ENCODE data around the gene ENKD1. TPM values are rescaled to one million over a fixed set of nuclear protein-coding genes. Genes with fewer than 3 reads are reported as not detected.

Gene ENKD1
- total RNA-seq, 1 donor from 2014 or later, result 9.4 TPM

DNA sequence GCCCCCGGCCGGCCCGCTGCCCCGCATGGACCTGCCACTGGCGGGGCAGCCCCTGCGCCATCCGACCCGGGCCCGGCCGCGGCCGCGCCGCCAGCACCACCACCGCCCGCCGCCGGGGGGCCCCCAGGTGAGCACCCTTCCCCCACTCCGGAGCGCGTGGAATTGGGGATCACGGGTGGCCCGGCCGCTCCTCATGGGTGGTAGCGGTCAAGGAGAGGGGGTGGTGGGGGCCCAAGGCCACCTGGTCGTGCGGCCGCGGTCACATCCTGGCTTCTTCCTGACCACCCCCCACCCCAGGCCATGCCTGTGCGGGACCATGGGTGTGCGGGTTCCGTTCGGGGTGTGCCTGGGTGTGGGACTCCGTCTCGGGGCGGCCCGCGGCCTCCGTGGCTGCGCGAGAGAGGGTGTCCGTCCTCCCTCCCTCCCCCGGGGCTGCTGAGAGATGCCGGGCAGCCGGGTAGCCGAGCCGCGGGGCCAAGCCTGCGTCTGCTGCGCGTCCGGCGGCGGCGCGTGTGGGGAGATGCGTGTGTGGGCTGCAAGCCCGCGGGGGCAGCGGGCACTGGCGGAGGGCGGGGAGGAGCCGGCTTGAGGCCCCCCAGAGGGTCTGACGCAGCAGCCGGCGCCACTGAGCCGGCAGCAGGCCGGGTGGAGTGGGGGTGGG lies 13.3 kb downstream of the ENKD1 start:
- peak in 1 of 2 donors; percentile 57 for DNase-seq (ENCODE audit: low spot score in 2 of 2)

DNA sequence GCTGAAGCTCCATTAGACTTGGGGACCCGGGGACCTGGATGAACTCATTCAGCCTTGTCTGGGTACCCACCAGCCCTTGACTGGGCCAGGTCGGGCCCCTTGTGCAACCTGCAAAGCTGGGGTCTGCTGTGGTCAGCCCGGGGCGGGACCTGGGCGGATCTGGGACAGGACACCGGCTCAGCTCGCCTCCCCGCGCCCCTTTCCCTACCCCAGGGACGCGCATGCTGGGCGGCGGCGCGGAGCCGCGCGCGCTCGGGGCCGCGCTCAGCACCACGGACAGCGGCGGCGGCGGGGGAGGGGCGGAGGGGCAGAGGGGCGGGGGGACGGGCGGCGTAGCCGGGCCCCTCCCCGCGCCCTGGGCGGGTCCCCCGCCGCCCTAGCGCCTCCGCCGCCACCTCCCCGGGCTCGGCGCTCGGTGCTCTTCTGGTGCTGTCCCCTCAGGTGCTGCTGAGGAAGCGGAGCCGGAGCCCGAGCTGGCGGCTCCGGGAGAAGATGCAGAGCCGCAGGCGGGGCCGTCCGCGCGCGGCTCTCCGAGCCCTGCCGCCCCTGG lies 13.9 kb downstream of the ENKD1 start:
- FAIRE-seq (no peak), DNase-seq (ENCODE audit: low spot score in 2 of 2) (peak; percentile 87)

More for the DNA sequence above, 13.3 kb downstream of the ENKD1 start:
- FAIRE-seq, result no peak

- DNase-seq (ENCODE audit: low spot score in 2 of 2), result no peak
- no peak for FAIRE-seq
Observed at GRCh38 chr16:67651847-67652246, 14.7 kb downstream of the ENKD1 start.

GRCh38 chr16:67651039-67651438 lies 15.5 kb downstream of the ENKD1 start:
- FAIRE-seq (no peak), DNase-seq (ENCODE audit: low spot score in 2 of 2) (no peak)

DNA sequence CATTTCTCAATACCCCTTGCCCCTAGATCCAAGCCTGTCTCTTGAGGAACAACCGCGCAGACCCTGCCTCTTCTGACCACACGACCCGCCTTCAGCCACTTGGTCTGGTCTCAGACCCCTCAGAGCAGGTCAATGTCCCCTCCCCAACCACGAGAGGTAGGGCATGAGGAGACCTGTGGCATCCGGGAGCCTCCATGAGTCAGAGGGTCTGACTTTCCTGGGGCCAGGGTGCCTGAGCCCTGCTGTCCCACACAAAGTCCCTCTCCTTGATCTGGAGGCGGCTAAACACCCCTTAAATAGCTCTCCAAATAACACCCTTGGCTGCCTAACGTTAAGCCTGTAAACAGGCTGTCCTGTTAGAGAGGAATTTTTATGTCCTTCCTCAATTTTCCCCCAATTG lies 16.5 kb downstream of the ENKD1 start:
- DNase-seq (ENCODE audit: low spot score in 2 of 2) (no peak), FAIRE-seq (no peak)

DNA sequence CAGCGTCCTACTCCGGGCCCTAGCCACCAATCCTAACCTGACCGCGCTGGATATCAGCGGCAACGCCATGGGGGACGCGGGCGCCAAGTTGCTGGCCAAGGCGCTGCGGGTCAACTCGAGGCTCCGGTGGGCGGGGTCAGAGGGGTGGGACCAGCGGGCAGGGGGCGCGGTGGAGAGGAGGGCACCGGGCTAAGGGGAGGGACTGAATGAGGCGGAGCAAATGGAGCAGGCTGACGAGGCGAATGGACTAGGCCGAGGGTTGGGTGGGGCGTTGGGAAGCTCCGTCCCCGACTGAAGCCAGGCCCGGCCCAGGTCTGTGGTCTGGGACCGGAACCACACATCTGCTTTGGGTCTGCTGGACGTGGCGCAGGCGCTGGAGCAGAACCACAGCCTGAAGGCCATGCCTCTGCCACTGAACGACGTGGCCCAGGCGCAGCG lies 17.0 kb downstream of the ENKD1 start:
- FAIRE-seq (no peak), DNase-seq (ENCODE audit: low spot score in 2 of 2) (peak in 1 of 2 donors; percentile 31)

- DNase-seq (ENCODE audit: low spot score in 2 of 2) (peak in 1 of 2 donors; percentile 38), FAIRE-seq (no peak)
Observed at GRCh38 chr16:67648764-67649407, 17.7 kb downstream of the ENKD1 start.

- DNase-seq (ENCODE audit: low spot score in 2 of 2) (no peak), FAIRE-seq (no peak)
Observed at GRCh38 chr16:67648088-67648763, 18.3 kb downstream of the ENKD1 start.

GRCh38 chr16:67647681-67648080 lies 18.9 kb downstream of the ENKD1 start:
- FAIRE-seq (no peak), DNase-seq (ENCODE audit: low spot score in 2 of 2) (peak in 1 of 2 donors; percentile 33)

GRCh38 chr16:67647111-67647651 lies 19.4 kb downstream of the ENKD1 start:
- no peak for DNase-seq (ENCODE audit: low spot score in 2 of 2)
- FAIRE-seq, result no peak

DNA sequence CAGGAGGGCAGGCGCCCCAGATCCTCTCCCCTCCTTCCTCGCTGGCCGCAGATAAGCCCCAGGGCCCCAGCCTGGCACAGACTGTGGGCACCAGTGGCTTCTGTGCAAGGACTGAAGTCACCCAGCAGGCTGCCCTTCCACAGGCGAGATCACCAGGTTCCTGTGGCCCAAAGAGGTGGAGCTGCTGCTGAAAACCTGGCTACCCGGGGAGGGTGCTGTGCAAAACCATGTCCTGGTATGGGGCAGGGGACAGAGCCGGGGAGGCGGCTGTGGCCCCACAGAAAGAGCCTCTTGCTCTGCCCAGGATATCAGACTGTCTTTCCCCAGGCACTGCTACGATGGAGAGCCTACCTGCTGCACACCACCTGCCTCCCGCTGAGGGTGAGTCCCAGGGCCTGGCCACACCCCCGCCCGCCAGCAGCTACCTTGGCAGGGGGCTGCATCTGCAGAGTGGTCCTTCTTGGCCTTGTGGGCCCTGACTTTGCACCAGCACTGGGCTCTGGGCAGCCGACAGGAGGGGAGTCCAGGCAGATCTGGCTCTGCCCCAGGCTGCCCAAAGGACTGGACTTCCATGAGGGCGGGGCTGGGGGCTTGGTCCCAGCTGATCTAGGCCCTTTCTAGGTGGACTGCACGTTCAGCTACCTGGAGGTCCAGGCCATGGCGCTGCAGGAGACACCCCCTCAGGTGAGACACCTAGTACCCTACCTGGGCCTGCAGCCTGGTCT lies 21.0 kb downstream of the ENKD1 start:
- FAIRE-seq, result no peak
- peak in 1 of 2 donors; percentile 26 for DNase-seq (ENCODE audit: low spot score in 2 of 2)

GRCh38 chr16:67644038-67644437 lies 22.5 kb downstream of the ENKD1 start:
- DNase-seq (ENCODE audit: low spot score in 2 of 2) (no peak), FAIRE-seq (no peak)

GRCh38 chr16:67641779-67642708 lies 24.5 kb downstream of the ENKD1 start:
- DNase-seq (ENCODE audit: low spot score in 2 of 2), result peak; percentile 59 to 71
- FAIRE-seq, result no peak

DNA sequence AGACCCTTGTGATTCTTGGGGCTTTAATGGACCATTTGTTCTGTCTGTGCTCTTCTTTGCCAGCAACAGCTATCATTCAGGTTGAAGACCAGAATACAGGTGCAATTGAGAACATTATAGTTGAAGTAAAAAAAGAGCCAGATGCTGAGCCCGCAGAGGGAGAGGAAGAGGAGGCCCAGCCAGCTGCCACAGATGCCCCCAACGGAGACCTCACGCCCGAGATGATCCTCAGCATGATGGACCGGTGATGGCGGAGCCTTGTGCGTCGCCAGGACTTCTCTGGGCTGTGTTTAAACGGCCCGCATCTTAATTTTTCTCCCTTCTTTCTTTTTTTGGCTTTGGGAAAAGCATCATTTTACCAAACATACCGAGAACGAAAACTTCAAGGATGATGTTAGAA lies 28.9 kb downstream of the ENKD1 start:
- no peak for DNase-seq (ENCODE audit: low spot score in 2 of 2)
- no peak for FAIRE-seq

DNA sequence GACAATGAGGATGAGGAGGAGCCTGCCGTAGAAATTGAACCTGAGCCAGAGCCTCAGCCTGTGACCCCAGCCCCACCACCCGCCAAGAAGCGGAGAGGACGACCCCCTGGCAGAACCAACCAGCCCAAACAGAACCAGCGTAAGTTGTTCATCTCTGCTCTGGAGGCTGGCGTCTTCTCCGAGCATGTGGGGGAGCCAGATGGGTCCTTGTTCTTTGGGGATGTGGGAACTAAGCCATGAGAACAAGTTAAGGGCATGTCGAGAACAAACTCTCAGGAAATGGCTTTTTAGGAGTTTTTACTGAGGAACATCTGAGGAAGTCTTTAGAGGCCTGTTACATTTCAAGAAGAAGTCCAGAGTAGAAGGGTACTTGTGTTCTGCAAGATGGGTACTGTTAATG lies 29.8 kb downstream of the ENKD1 start:
- FAIRE-seq (no peak), DNase-seq (ENCODE audit: low spot score in 2 of 2) (no peak)

- no peak for FAIRE-seq
- DNase-seq (ENCODE audit: low spot score in 2 of 2), result peak in 1 of 2 donors; percentile 17
Observed at GRCh38 chr16:67632415-67633172, 34.0 kb downstream of the ENKD1 start.

DNA sequence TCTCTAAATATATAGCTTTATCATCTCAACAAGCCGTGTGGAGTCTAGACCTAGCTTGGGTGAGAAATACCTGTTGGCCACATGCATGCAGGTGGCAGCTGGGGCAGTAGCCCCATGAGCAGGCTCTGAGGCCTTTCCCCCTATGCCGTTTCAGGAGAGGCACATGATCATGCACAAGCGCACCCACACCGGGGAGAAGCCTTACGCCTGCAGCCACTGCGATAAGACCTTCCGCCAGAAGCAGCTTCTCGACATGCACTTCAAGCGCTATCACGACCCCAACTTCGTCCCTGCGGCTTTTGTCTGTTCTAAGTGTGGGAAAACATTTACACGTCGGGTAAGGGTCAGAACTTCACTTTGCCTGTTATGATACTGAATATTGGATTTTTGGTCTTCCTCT lies 38.3 kb downstream of the ENKD1 start:
- FAIRE-seq (no peak), DNase-seq (ENCODE audit: low spot score in 2 of 2) (no peak)

DNA sequence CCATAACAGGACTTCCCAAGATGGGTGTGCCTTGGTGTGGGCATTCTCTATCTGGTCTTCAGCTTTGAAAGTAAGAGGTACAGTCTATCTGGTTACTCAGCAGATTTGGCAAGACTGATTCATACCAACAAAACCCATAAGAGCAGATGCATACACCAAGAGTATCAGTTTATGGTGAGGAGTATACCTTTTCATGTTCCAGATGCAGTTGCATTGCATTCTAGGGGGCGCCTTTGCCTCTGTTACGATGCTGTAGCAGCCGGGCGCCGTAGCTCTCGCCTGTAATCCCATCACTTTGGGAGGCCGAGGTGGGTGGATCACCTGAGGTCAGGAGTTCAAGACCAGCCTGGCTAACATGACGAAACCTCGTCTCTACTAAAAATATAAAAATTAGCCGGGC lies 52.7 kb downstream of the ENKD1 start:
- DNase-seq (ENCODE audit: low spot score in 2 of 2), result no peak

More for the DNA sequence above, 52.7 kb downstream of the ENKD1 start:
- no peak for FAIRE-seq
